ENCODE measurements around the gene CFAP77.

DNA sequence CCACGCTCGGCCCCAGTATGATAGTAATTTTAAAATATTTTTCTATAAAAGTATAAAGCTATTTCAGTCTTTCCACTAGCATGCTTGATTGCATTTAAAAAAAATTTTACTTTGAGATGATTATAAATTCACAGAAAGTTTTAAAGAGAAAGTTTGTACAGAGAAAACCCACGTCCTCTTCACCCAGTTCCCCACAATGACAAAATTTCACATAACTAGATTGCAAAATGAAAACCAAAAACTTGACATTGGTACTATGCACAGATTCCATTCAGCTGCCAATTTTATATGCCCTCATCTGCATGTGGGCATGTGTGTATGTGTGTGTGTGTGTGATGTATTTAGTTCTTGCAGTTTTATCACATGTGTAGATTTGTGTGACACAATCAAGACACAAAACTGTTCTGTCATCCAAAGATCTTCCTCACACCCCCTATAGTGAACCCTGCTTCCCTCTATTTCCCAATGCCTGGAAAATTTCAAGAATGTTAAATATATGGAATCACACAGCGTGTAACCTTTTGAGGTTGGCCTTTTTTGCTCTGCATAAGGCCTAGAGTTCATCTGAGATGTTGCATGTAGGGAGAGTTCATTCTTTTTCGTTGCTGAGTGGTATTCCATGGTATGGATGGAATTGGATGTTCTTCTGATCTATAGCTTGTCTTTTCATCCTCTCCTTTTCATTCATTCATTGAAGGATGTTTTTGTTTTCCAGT lies 115.5 kb downstream of the CFAP77 start:
- TF ChIP-seq CTCF (IDR thresholded peaks at IDR 0.05) = no peak
- TF ChIP-seq POLR2AphosphoS5 (IDR thresholded peaks at IDR 0.05) = no peak
